ENCODE results near the gene ENPEP.

GRCh38 chr4:110449947-110450346 is 26.0 kb upstream of the ENPEP start:
- no peak for TF ChIP-seq CTCF (IDR thresholded peaks at IDR 0.05)
- TF ChIP-seq POLR2A (IDR thresholded peaks at IDR 0.05), result no peak
